Measurements from ENCODE around the gene IQSEC2. TPM values are rescaled to one million over a fixed set of nuclear protein-coding genes. Genes with fewer than 3 reads are reported as not detected.

The IQSEC2 gene
- polyA plus RNA-seq, 2 donors, result 7.6 to 11.6 TPM

- no peak overlapping the region for H3K27ac ChIP-seq (ENCODE audit: low read depth in 2 of 2, low read length in 1 of 2)
- no peaks in the 10 kb centered on the region for H3K9me3 ChIP-seq (ENCODE audit: control insufficient read depth in 2 of 2, insufficient read depth in 1 of 2, low read depth in 1 of 2, low read length in 1 of 2)
- no peaks in the 10 kb centered on the region for H3K27me3 ChIP-seq (ENCODE audit: control insufficient read depth in 1 of 2, insufficient read depth in 2 of 2, low read length in 2 of 2)
- 78 to 80% methylated on average over 9 of the region's 9 CpGs for WGBS, 2 donors
- H3K4me3 ChIP-seq (ENCODE audit: low read depth in 1 of 2, low read length in 2 of 2), result no peak overlapping the region
- no peaks in the 10 kb centered on the region for H3K36me3 ChIP-seq (ENCODE audit: control insufficient read depth in 2 of 2, insufficient read depth in 2 of 2, low read length in 1 of 2)
- H3K4me1 ChIP-seq (ENCODE audit: control insufficient read depth in 2 of 2, insufficient read depth in 2 of 2, low read length in 1 of 2), result no peaks in the 10 kb centered on the region
Measured at GRCh38 chrX:53305996-53306937, 24.9 kb upstream of the IQSEC2 start.

- H3K27me3 ChIP-seq (ENCODE audit: control insufficient read depth in 1 of 2, insufficient read depth in 2 of 2, low read length in 2 of 2), result no peaks in the 10 kb centered on the region
Measured at GRCh38 chrX:53305219-53305995, 24.0 kb upstream of the IQSEC2 start.

GRCh38 chrX:53303195-53303594 is 21.8 kb upstream of the IQSEC2 start:
- Histone ChIP-seq H3K27me3 (ENCODE audit: control insufficient read depth in 1 of 2, insufficient read depth in 2 of 2, low read length in 2 of 2) (no peaks in the 10 kb centered on the region), H3K36me3 (ENCODE audit: control insufficient read depth in 2 of 2, insufficient read depth in 2 of 2, low read length in 1 of 2) (no peaks in the 10 kb centered on the region), H3K4me1 (ENCODE audit: control insufficient read depth in 2 of 2, insufficient read depth in 2 of 2, low read length in 1 of 2) (no peaks in the 10 kb centered on the region), H3K27ac (ENCODE audit: low read depth in 2 of 2, low read length in 1 of 2) (no peak overlapping the region), H3K9me3 (ENCODE audit: control insufficient read depth in 2 of 2, insufficient read depth in 1 of 2, low read depth in 1 of 2, low read length in 1 of 2) (no peaks in the 10 kb centered on the region), H3K4me3 (ENCODE audit: low read depth in 1 of 2, low read length in 2 of 2) (no peak overlapping the region)
- WGBS, 2 donors, result 95 to 97% methylated on average over 5 of the region's 5 CpGs

More at GRCh38 chrX:53305219-53305995, 24.0 kb upstream of the IQSEC2 start:
- Histone ChIP-seq H3K4me3 (ENCODE audit: low read depth in 1 of 2, low read length in 2 of 2) (no peak overlapping the region), H3K9me3 (ENCODE audit: control insufficient read depth in 2 of 2, insufficient read depth in 1 of 2, low read depth in 1 of 2, low read length in 1 of 2) (no peaks in the 10 kb centered on the region), H3K4me1 (ENCODE audit: control insufficient read depth in 2 of 2, insufficient read depth in 2 of 2, low read length in 1 of 2) (no peaks in the 10 kb centered on the region), H3K36me3 (ENCODE audit: control insufficient read depth in 2 of 2, insufficient read depth in 2 of 2, low read length in 1 of 2) (no peaks in the 10 kb centered on the region), H3K27ac (ENCODE audit: low read depth in 2 of 2, low read length in 1 of 2) (no peak overlapping the region)
- WGBS, 2 donors, result 89 to 91% methylated on average over 8 of the region's 8 CpGs

- WGBS, 2 donors, result 84 to 94% methylated on average over 3 of the region's 3 CpGs
- Histone ChIP-seq H3K36me3 (ENCODE audit: control insufficient read depth in 2 of 2, insufficient read depth in 2 of 2, low read length in 1 of 2) (no peaks in the 10 kb centered on the region), H3K4me1 (ENCODE audit: control insufficient read depth in 2 of 2, insufficient read depth in 2 of 2, low read length in 1 of 2) (no peaks in the 10 kb centered on the region), H3K9me3 (ENCODE audit: control insufficient read depth in 2 of 2, insufficient read depth in 1 of 2, low read depth in 1 of 2, low read length in 1 of 2) (no peaks in the 10 kb centered on the region), H3K4me3 (ENCODE audit: low read depth in 1 of 2, low read length in 2 of 2) (no peak overlapping the region), H3K27ac (ENCODE audit: low read depth in 2 of 2, low read length in 1 of 2) (no peak overlapping the region), H3K27me3 (ENCODE audit: control insufficient read depth in 1 of 2, insufficient read depth in 2 of 2, low read length in 2 of 2) (no peaks in the 10 kb centered on the region)
Measured at GRCh38 chrX:53300157-53300556, 18.8 kb upstream of the IQSEC2 start.

GRCh38 chrX:53294024-53294648 is 12.8 kb upstream of the IQSEC2 start:
- H3K36me3 ChIP-seq (ENCODE audit: control insufficient read depth in 2 of 2, insufficient read depth in 2 of 2, low read length in 1 of 2), result no peaks in the 10 kb centered on the region
- H3K4me3 ChIP-seq (ENCODE audit: low read depth in 1 of 2, low read length in 2 of 2), result no peak overlapping the region
- H3K27ac ChIP-seq (ENCODE audit: low read depth in 2 of 2, low read length in 1 of 2), result no peak overlapping the region
- H3K4me1 ChIP-seq (ENCODE audit: control insufficient read depth in 2 of 2, insufficient read depth in 2 of 2, low read length in 1 of 2), result no peaks in the 10 kb centered on the region
- no peaks in the 10 kb centered on the region for H3K27me3 ChIP-seq (ENCODE audit: control insufficient read depth in 1 of 2, insufficient read depth in 2 of 2, low read length in 2 of 2)
- H3K9me3 ChIP-seq (ENCODE audit: control insufficient read depth in 2 of 2, insufficient read depth in 1 of 2, low read depth in 1 of 2, low read length in 1 of 2), result no peaks in the 10 kb centered on the region
- WGBS, 2 donors, result 89% methylated on average over 8 of the region's 8 CpGs

GRCh38 chrX:53291596-53291995 is 10.2 kb upstream of the IQSEC2 start:
- Histone ChIP-seq H3K4me3 (ENCODE audit: low read depth in 1 of 2, low read length in 2 of 2) (no peak overlapping the region), H3K4me1 (ENCODE audit: control insufficient read depth in 2 of 2, insufficient read depth in 2 of 2, low read length in 1 of 2) (peaks cover 3 to 8% of the 10 kb centered on the region in 2 donors), H3K9me3 (ENCODE audit: control insufficient read depth in 2 of 2, insufficient read depth in 1 of 2, low read depth in 1 of 2, low read length in 1 of 2) (no peaks in the 10 kb centered on the region), H3K36me3 (ENCODE audit: control insufficient read depth in 2 of 2, insufficient read depth in 2 of 2, low read length in 1 of 2) (no peaks in the 10 kb centered on the region), H3K27ac (ENCODE audit: low read depth in 2 of 2, low read length in 1 of 2) (no peak overlapping the region), H3K27me3 (ENCODE audit: control insufficient read depth in 1 of 2, insufficient read depth in 2 of 2, low read length in 2 of 2) (no peaks in the 10 kb centered on the region)
- 84 to 92% methylated on average over 3 of the region's 3 CpGs for WGBS, 2 donors

- no peak overlapping the region for H3K27ac ChIP-seq (ENCODE audit: low read depth in 2 of 2, low read length in 1 of 2)
- H3K4me3 ChIP-seq (ENCODE audit: low read depth in 1 of 2, low read length in 2 of 2), result no peak overlapping the region
- H3K9me3 ChIP-seq (ENCODE audit: control insufficient read depth in 2 of 2, insufficient read depth in 1 of 2, low read depth in 1 of 2, low read length in 1 of 2), result no peaks in the 10 kb centered on the region
- H3K27me3 ChIP-seq (ENCODE audit: control insufficient read depth in 1 of 2, insufficient read depth in 2 of 2, low read length in 2 of 2), result no peaks in the 10 kb centered on the region
- peaks cover 3 to 8% of the 10 kb centered on the region in 2 donors for H3K4me1 ChIP-seq (ENCODE audit: control insufficient read depth in 2 of 2, insufficient read depth in 2 of 2, low read length in 1 of 2)
- 79 to 91% methylated on average over 7 of the region's 7 CpGs for WGBS, 2 donors
- H3K36me3 ChIP-seq (ENCODE audit: control insufficient read depth in 2 of 2, insufficient read depth in 2 of 2, low read length in 1 of 2), result no peaks in the 10 kb centered on the region
Measured at GRCh38 chrX:53290441-53291041, 9.2 kb upstream of the IQSEC2 start.

GRCh38 chrX:53288189-53288588 is 6.8 kb upstream of the IQSEC2 start:
- 19 to 27% methylated on average over 8 of the region's 8 CpGs for WGBS, 2 donors

GRCh38 chrX:53287493-53288138 is 6.2 kb upstream of the IQSEC2 start:
- WGBS, 2 donors, result 4 to 25% methylated on average over 11 of the region's 11 CpGs
- Histone ChIP-seq H3K9me3 (ENCODE audit: control insufficient read depth in 2 of 2, insufficient read depth in 1 of 2, low read depth in 1 of 2, low read length in 1 of 2) (no peaks in the 10 kb centered on the region), H3K4me3 (ENCODE audit: low read depth in 1 of 2, low read length in 2 of 2) (no peak overlapping the region), H3K27ac (ENCODE audit: low read depth in 2 of 2, low read length in 1 of 2) (peak overlapping the region; percentile 8 to 61), H3K27me3 (ENCODE audit: control insufficient read depth in 1 of 2, insufficient read depth in 2 of 2, low read length in 2 of 2) (no peaks in the 10 kb centered on the region), H3K4me1 (ENCODE audit: control insufficient read depth in 2 of 2, insufficient read depth in 2 of 2, low read length in 1 of 2) (peaks cover 3 to 11% of the 10 kb centered on the region in 2 donors), H3K36me3 (ENCODE audit: control insufficient read depth in 2 of 2, insufficient read depth in 2 of 2, low read length in 1 of 2) (no peaks in the 10 kb centered on the region)

More at GRCh38 chrX:53288189-53288588, 6.8 kb upstream of the IQSEC2 start:
- Histone ChIP-seq H3K36me3 (ENCODE audit: control insufficient read depth in 2 of 2, insufficient read depth in 2 of 2, low read length in 1 of 2) (no peaks in the 10 kb centered on the region), H3K27ac (ENCODE audit: low read depth in 2 of 2, low read length in 1 of 2) (peak overlapping the region; percentile 8 to 61), H3K4me1 (ENCODE audit: control insufficient read depth in 2 of 2, insufficient read depth in 2 of 2, low read length in 1 of 2) (peaks cover 3 to 11% of the 10 kb centered on the region in 2 donors), H3K27me3 (ENCODE audit: control insufficient read depth in 1 of 2, insufficient read depth in 2 of 2, low read length in 2 of 2) (no peaks in the 10 kb centered on the region), H3K4me3 (ENCODE audit: low read depth in 1 of 2, low read length in 2 of 2) (no peak overlapping the region), H3K9me3 (ENCODE audit: control insufficient read depth in 2 of 2, insufficient read depth in 1 of 2, low read depth in 1 of 2, low read length in 1 of 2) (no peaks in the 10 kb centered on the region)
